Measurements from ENCODE around the gene MYDGF. TPM values are rescaled to one million over a fixed set of nuclear protein-coding genes. Genes with fewer than 3 reads are reported as not detected.

The MYDGF gene
- total and polyA plus RNA-seq, 2 of the 13 experiments (the other 11 are each of a cell fraction or from before 2014, with no cell fraction given): 116 to 198 TPM

GRCh38 chr19:4705413-4706131 is 35.4 kb upstream of the MYDGF start (continued):
- no peak; the same call in 1 of the 2 replicates for TF ChIP-seq ZNF557 (CRISPR knock-in tag; IDR thresholded peaks at IDR 0.05)
- no peak for TF ChIP-seq TCF12 (IDR thresholded peaks at IDR 0.05)
- TF ChIP-seq TCF12 (CRISPR knock-in tag; IDR thresholded peaks at IDR 0.05): no peak
- no peak for TF ChIP-seq ZNF337 (CRISPR knock-in tag; IDR thresholded peaks at IDR 0.05; ENCODE audit: borderline replicate concordance, low read depth)
- no peak for TF ChIP-seq ZNF597 (CRISPR knock-in tag; IDR thresholded peaks at IDR 0.05)
- no peak for TF ChIP-seq FOXK1 (CRISPR knock-in tag; IDR thresholded peaks at IDR 0.05; ENCODE audit: borderline replicate concordance, low read depth)
- TF ChIP-seq ZNF576 (CRISPR knock-in tag; IDR thresholded peaks at IDR 0.05): no peak
- TF ChIP-seq ONECUT2 (CRISPR knock-in tag; IDR thresholded peaks at IDR 0.05): peak; percentile 80
- TF ChIP-seq MTERF4 (CRISPR knock-in tag; IDR thresholded peaks at IDR 0.05): no peak
- TF ChIP-seq THAP11 (CRISPR knock-in tag; IDR thresholded peaks at IDR 0.05): peak; percentile 52
- no peak for TF ChIP-seq ZNF678 (CRISPR knock-in tag; IDR thresholded peaks at IDR 0.05)
- no peak for TF ChIP-seq FOSL1 (CRISPR knock-in tag; IDR thresholded peaks at IDR 0.05; ENCODE audit: borderline replicate concordance)
- no peak for TF ChIP-seq ZNF563 (CRISPR knock-in tag; IDR thresholded peaks at IDR 0.05)
- TF ChIP-seq TCF7 (IDR thresholded peaks at IDR 0.05; ENCODE audit: low read depth): peak; percentile 58; the same call in 1 of the 2 replicates
- TF ChIP-seq ZNF737 (CRISPR knock-in tag; IDR thresholded peaks at IDR 0.05; ENCODE audit: borderline replicate concordance): no peak
- TF ChIP-seq ATF6 (CRISPR knock-in tag; conservative IDR thresholded peaks at IDR 0.05): no peak
- peak; percentile 61 for TF ChIP-seq KAT8 (CRISPR knock-in tag; IDR thresholded peaks at IDR 0.05)
- no peak; the same call in 1 of the 2 replicates for TF ChIP-seq CREM (IDR thresholded peaks at IDR 0.05)
- TF ChIP-seq CREM (CRISPR knock-in tag; IDR thresholded peaks at IDR 0.05): no peak
- TF ChIP-seq ZNF773 (CRISPR knock-in tag; IDR thresholded peaks at IDR 0.05; ENCODE audit: borderline replicate concordance): no peak
- TF ChIP-seq SIX4 (CRISPR knock-in tag; IDR thresholded peaks at IDR 0.05): no peak
- peak; percentile 99 for TF ChIP-seq HNF1B (CRISPR knock-in tag; IDR thresholded peaks at IDR 0.05)
- TF ChIP-seq MEF2D (CRISPR knock-in tag; IDR thresholded peaks at IDR 0.05): no peak

All from HepG2 (cell line).